Measurements from ENCODE around the gene SH2D2A.
A peak's percentile ranks its signal among the peaks of the same experiment; 100 is the strongest.

The SH2D2A gene

GRCh38 chr1:156838972-156839371 is 22.3 kb upstream of the SH2D2A start:
- Histone ChIP-seq H3K36me3 (ENCODE audit: insufficient read depth, low read length) (no peaks in the 10 kb centered on the region), H3K9ac (ENCODE audit: low read depth, low read length) (no peak overlapping the region), H3K9me3 (ENCODE audit: insufficient read depth, low read length, severe bottlenecking) (no peaks in the 10 kb centered on the region), H3K27me3 (ENCODE audit: insufficient read depth, low read length, poor library complexity) (peaks cover 20% of the 10 kb centered on the region), H2AFZ (ENCODE audit: low read depth, low read length) (no peak overlapping the region), H3K4me1 (ENCODE audit: insufficient read depth, low read length) (no peaks in the 10 kb centered on the region), H3K4me2 (ENCODE audit: insufficient read depth, low read length) (no peak overlapping the region), H4K20me1 (ENCODE audit: insufficient read depth, low read length) (peaks cover 10% of the 10 kb centered on the region), H3K79me2 (ENCODE audit: insufficient read depth, low read length) (no peaks in the 10 kb centered on the region), H3K27ac (ENCODE audit: low read length) (no peak overlapping the region), H3K4me3 (ENCODE audit: low read depth in 1 of 2, low read length in 2 of 2) (no peak overlapping the region)
- DNase-seq (peak; percentile 54), ATAC-seq (ENCODE audit: insufficient read depth, low read depth) (peak; percentile 85)
- TF ChIP-seq EZH2 (IDR thresholded peaks at IDR 0.05; ENCODE audit: borderline replicate concordance, low read depth, low read length, severe bottlenecking) (no peak), CTCF (IDR thresholded peaks at IDR 0.05; ENCODE audit: borderline replicate concordance, extremely low read depth, low read length, poor library complexity, severe bottlenecking) (peak; percentile 94)

GRCh38 chr1:156836892-156837291 is 20.2 kb upstream of the SH2D2A start:
- no peak for TF ChIP-seq EZH2 (IDR thresholded peaks at IDR 0.05; ENCODE audit: borderline replicate concordance, low read depth, low read length, severe bottlenecking)
- TF ChIP-seq CTCF (IDR thresholded peaks at IDR 0.05; ENCODE audit: borderline replicate concordance, extremely low read depth, low read length, poor library complexity, severe bottlenecking), result no peak
- no peak for DNase-seq
- no peaks in the 10 kb centered on the region for H3K36me3 ChIP-seq (ENCODE audit: insufficient read depth, low read length)
- H4K20me1 ChIP-seq (ENCODE audit: insufficient read depth, low read length), result peaks cover 5% of the 10 kb centered on the region
- no peaks in the 10 kb centered on the region for H3K79me2 ChIP-seq (ENCODE audit: insufficient read depth, low read length)
- H3K9me3 ChIP-seq (ENCODE audit: insufficient read depth, low read length, severe bottlenecking), result no peaks in the 10 kb centered on the region
- peaks cover 33% of the 10 kb centered on the region for H3K27me3 ChIP-seq (ENCODE audit: insufficient read depth, low read length, poor library complexity)
- H3K4me3 ChIP-seq (ENCODE audit: low read depth in 1 of 2, low read length in 2 of 2), result no peak overlapping the region
- H3K9ac ChIP-seq (ENCODE audit: low read depth, low read length), result no peak overlapping the region
- H3K27ac ChIP-seq (ENCODE audit: low read length), result no peak overlapping the region
- H3K4me2 ChIP-seq (ENCODE audit: insufficient read depth, low read length), result no peak overlapping the region
- no peak for ATAC-seq (ENCODE audit: insufficient read depth, low read depth)
- H3K4me1 ChIP-seq (ENCODE audit: insufficient read depth, low read length), result no peaks in the 10 kb centered on the region
- no peak overlapping the region for H2AFZ ChIP-seq (ENCODE audit: low read depth, low read length)

GRCh38 chr1:156836041-156836654 is 19.5 kb upstream of the SH2D2A start:
- H2AFZ ChIP-seq (ENCODE audit: low read depth, low read length), result no peak overlapping the region
- H3K9ac ChIP-seq (ENCODE audit: low read depth, low read length), result no peak overlapping the region
- H3K4me1 ChIP-seq (ENCODE audit: insufficient read depth, low read length), result no peaks in the 10 kb centered on the region
- H3K27me3 ChIP-seq (ENCODE audit: insufficient read depth, low read length, poor library complexity), result peaks cover 40% of the 10 kb centered on the region
- TF ChIP-seq EZH2 (IDR thresholded peaks at IDR 0.05; ENCODE audit: borderline replicate concordance, low read depth, low read length, severe bottlenecking), result no peak
- TF ChIP-seq CTCF (IDR thresholded peaks at IDR 0.05; ENCODE audit: borderline replicate concordance, extremely low read depth, low read length, poor library complexity, severe bottlenecking), result no peak
- no peak overlapping the region for H3K4me2 ChIP-seq (ENCODE audit: insufficient read depth, low read length)
- ATAC-seq (ENCODE audit: insufficient read depth, low read depth) (no peak), DNase-seq (no peak)
- H4K20me1 ChIP-seq (ENCODE audit: insufficient read depth, low read length), result peaks cover 5% of the 10 kb centered on the region
- no peaks in the 10 kb centered on the region for H3K36me3 ChIP-seq (ENCODE audit: insufficient read depth, low read length)
- H3K9me3 ChIP-seq (ENCODE audit: insufficient read depth, low read length, severe bottlenecking), result no peaks in the 10 kb centered on the region
- no peak overlapping the region for H3K4me3 ChIP-seq (ENCODE audit: low read depth in 1 of 2, low read length in 2 of 2)
- no peak overlapping the region for H3K27ac ChIP-seq (ENCODE audit: low read length)
- H3K79me2 ChIP-seq (ENCODE audit: insufficient read depth, low read length), result no peaks in the 10 kb centered on the region

All from DND-41 (cell line).